Adrenal gland (tissue), 5 donors: ENCODE measurements around the gene FGF14.

Experiments used
- CTCF ChIP-seq, 6 experiments: fragments of 450-650 bp in 4 of 6; fragments of 200-600 bp in 2 of 6; sonication (generic) in 1 of 6; IDR thresholded peaks; 1 replicate in 5 of 6; 2 replicates in 1 of 6; pipeline versions ENCODE4 v1.5.1 to v1.8.0; 2016 to 2021; ENCODE audit warnings: antibody characterized with exemption in 6 of 6, mild to moderate bottlenecking in 2 of 6, moderate library complexity in 1 of 6
- POLR2A ChIP-seq, 2 donors: fragments of 450-650 bp; IDR thresholded peaks; one replicate each; pipeline ENCODE4 v1.6.1; 2017; ENCODE audit warnings: antibody characterized with exemption in 2 of 2, mild to moderate bottlenecking in 2 of 2, moderate library complexity in 1 of 2
- donor health status: DM: no; HTN: no; CAD: no.

GRCh38 chr13:102295316-102296048, 106.4 kb downstream of the FGF14 start:
- TF ChIP-seq CTCF (IDR thresholded peaks at IDR 0.05) (no peak), POLR2A (IDR thresholded peaks at IDR 0.05) (no peak)
